ENCODE results near the gene MAGEB6B. TPM values are rescaled to one million over a fixed set of nuclear protein-coding genes. Genes with fewer than 3 reads are reported as not detected.
"Not testable (repeated sequence)": the region's sequence is repeated elsewhere in the genome, so short reads cannot be mapped to it uniquely, and the experiment has no call there.

MAGEB6B gene, protein sequence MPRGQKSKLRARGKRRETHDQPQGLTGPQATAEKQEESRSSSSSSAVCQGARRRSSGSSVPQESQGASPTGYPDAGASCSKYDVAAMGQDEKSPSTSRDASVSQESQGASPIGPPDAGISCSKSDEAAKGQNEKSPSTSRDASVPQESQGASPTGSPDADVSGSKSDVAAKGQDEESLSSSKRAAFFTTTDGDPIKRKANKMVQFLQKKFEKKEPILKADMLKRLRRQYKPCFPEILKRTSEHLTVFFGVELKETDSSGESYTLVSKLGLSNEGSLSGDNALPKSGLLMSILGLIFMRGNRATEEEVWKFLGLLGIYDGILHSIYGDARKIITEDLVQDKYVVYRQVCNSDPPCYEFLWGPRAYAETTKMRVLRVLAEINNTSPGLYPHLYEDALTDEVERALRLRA
- total RNA-seq (not detected), polyA plus RNA-seq (not detected)
- long read RNA-seq, donor 1: 0 reads
- long read RNA-seq, donor 2: 0 reads
- long read RNA-seq, donor 3: 0 reads
- long read RNA-seq, donor 4: 0 reads
- long read RNA-seq, donor 5: 0 reads
- long read RNA-seq, donor 6: 0 reads
- long read RNA-seq, donor 7: 0 reads
- long read RNA-seq, donor 8: 0 reads
- long read RNA-seq, donor 9: 0 reads
- long read RNA-seq, donor 10: 0 reads

GRCh38 chrX:26160301-26160700 is at the start of gene MAGEB6B:
TSS of gene MAGEB6B (plus strand) at chrX:26160601. CDS start at chrX:26160601, 0 bp downstream.
- DNase-seq (ENCODE audit: low read depth in 6 of 9, low spot score in 9 of 9): no peak
- Histone ChIP-seq H3K27me3 (ENCODE audit: control insufficient read depth in 2 of 2, insufficient read depth in 1 of 2, low read length in 1 of 2) (no peaks in the 10 kb centered on the region), H3K36me3 (ENCODE audit: control insufficient read depth in 2 of 2, insufficient read depth in 2 of 2, low read length in 1 of 2) (no peaks in the 10 kb centered on the region), H3K9me3 (ENCODE audit: control insufficient read depth in 2 of 2, insufficient read depth in 1 of 2, low read length in 1 of 2) (peaks cover 0 to 10% of the 10 kb centered on the region in 2 donors), H3K4me1 (ENCODE audit: control insufficient read depth in 2 of 2, insufficient read depth in 2 of 2, low read length in 2 of 2) (no peaks in the 10 kb centered on the region), H3K4me3 (ENCODE audit: low read length in 2 of 2) (no peak within 1 kb of the TSS), H3K27ac (ENCODE audit: low read depth in 1 of 2, low read length in 1 of 2) (no peak within 1 kb of the TSS)
- WGBS: 92% methylated on average over 10 of the region's 10 CpGs

DNA sequence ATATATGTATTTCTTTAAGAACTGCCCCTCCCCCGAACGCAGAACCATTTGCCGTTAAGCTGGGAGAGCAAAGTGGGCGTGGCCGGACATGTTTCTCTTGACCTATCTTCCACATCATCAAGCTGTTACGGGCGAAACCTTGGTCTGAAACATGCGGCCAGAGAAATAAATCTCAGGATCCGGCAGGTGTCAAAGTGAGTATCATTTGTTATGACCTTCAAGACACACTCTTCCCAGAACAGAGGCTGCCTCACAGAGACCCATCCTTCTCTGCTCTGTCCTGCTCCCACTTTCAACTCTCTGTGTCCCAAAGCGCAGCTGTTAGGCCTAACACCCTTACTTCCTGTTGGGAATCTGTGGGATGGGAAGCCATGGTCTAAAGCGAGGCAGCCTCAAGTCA is 22.1 kb upstream of the MAGEB6B start, which contains the start of gene MAGEB18:
MAGEB18 (plus strand) TSS at position 70 of the 400 bp plus-strand sequence. CDS start 643 bp downstream, outside the sequence.
- Histone ChIP-seq H3K27ac (ENCODE audit: low read depth in 1 of 2, low read length in 1 of 2) (no peak within 1 kb of the TSS), H3K4me1 (ENCODE audit: control insufficient read depth in 2 of 2, insufficient read depth in 2 of 2, low read length in 2 of 2) (no peaks in the 10 kb centered on the region), H3K4me3 (ENCODE audit: low read length in 2 of 2) (no peak within 1 kb of the TSS), H3K9me3 (ENCODE audit: control insufficient read depth in 2 of 2, insufficient read depth in 1 of 2, low read length in 1 of 2) (no peaks in the 10 kb centered on the region), H3K36me3 (ENCODE audit: control insufficient read depth in 2 of 2, insufficient read depth in 2 of 2, low read length in 1 of 2) (no peaks in the 10 kb centered on the region), H3K27me3 (ENCODE audit: control insufficient read depth in 2 of 2, insufficient read depth in 1 of 2, low read length in 1 of 2) (no peaks in the 10 kb centered on the region)
- DNase-seq (ENCODE audit: low read depth in 6 of 9, low spot score in 9 of 9): no peak
- 92% methylated on average over 11 of the region's 11 CpGs for WGBS

GRCh38 chrX:26146024-26146423 is 14.4 kb upstream of the MAGEB6B start:
- Histone ChIP-seq H3K27me3 (ENCODE audit: control insufficient read depth in 2 of 2, insufficient read depth in 1 of 2, low read length in 1 of 2) (no peaks in the 10 kb centered on the region), H3K9me3 (ENCODE audit: control insufficient read depth in 2 of 2, insufficient read depth in 1 of 2, low read length in 1 of 2) (peaks cover 0 to 8% of the 10 kb centered on the region in 2 donors), H3K4me1 (ENCODE audit: control insufficient read depth in 2 of 2, insufficient read depth in 2 of 2, low read length in 2 of 2) (no peaks in the 10 kb centered on the region), H3K4me3 (ENCODE audit: low read length in 2 of 2) (no peak overlapping the region), H3K27ac (ENCODE audit: low read depth in 1 of 2, low read length in 1 of 2) (no peak overlapping the region), H3K36me3 (ENCODE audit: control insufficient read depth in 2 of 2, insufficient read depth in 2 of 2, low read length in 1 of 2) (no peaks in the 10 kb centered on the region)
- WGBS: 50% methylated on average over 2 of the region's 2 CpGs
- DNase-seq (ENCODE audit: low read depth in 6 of 9, low spot score in 9 of 9): no peak

GRCh38 chrX:26192204-26192603 is 31.8 kb downstream of the MAGEB6B start, which contains the start of gene MAGEB6:
TSS of gene MAGEB6 (plus strand) at chrX:26192440. CDS start at chrX:26193847, 1,407 bp downstream.
- Histone ChIP-seq H3K27me3 (ENCODE audit: control insufficient read depth in 2 of 2, insufficient read depth in 1 of 2, low read length in 1 of 2) (no peaks in the 10 kb centered on the region), H3K27ac (ENCODE audit: low read depth in 1 of 2, low read length in 1 of 2) (no peak within 1 kb of the TSS), H3K9me3 (ENCODE audit: control insufficient read depth in 2 of 2, insufficient read depth in 1 of 2, low read length in 1 of 2) (peaks cover 0 to 13% of the 10 kb centered on the region in 2 donors), H3K4me1 (ENCODE audit: control insufficient read depth in 2 of 2, insufficient read depth in 2 of 2, low read length in 2 of 2) (no peaks in the 10 kb centered on the region), H3K4me3 (ENCODE audit: low read length in 2 of 2) (no peak within 1 kb of the TSS), H3K36me3 (ENCODE audit: control insufficient read depth in 2 of 2, insufficient read depth in 2 of 2, low read length in 1 of 2) (no peaks in the 10 kb centered on the region)
- no peak for DNase-seq (ENCODE audit: low read depth in 6 of 9, low spot score in 9 of 9)
- 90% methylated on average over 17 of the region's 17 CpGs for WGBS

DNA sequence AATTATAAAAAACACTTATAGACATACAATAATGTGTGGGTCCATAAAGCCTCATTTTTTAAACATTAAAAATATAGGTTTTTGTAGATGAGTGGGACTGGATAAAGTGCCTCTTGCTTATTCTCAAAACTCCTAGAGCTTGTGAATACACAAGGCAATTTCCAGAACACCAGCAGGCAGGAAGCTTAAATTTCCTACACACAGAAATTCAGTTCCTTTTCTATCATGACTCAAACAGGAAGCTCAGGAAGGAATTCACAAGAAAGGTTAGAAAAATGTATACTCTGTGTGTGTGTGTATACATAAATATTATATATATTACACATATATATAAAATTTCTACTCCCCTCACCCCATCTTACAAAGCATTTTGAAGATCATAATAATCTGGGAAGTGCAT is 43.2 kb downstream of the MAGEB6B start:
- no peak overlapping the region for H3K27ac ChIP-seq (ENCODE audit: low read depth in 1 of 2, low read length in 1 of 2)
- peaks cover 0 to 5% of the 10 kb centered on the region in 2 donors for H3K9me3 ChIP-seq (ENCODE audit: control insufficient read depth in 2 of 2, insufficient read depth in 1 of 2, low read length in 1 of 2)
- H3K4me1 ChIP-seq (ENCODE audit: control insufficient read depth in 2 of 2, insufficient read depth in 2 of 2, low read length in 2 of 2): no peaks in the 10 kb centered on the region
- no peaks in the 10 kb centered on the region for H3K27me3 ChIP-seq (ENCODE audit: control insufficient read depth in 2 of 2, insufficient read depth in 1 of 2, low read length in 1 of 2)
- no peak overlapping the region for H3K4me3 ChIP-seq (ENCODE audit: low read length in 2 of 2)
- DNase-seq (ENCODE audit: low read depth in 6 of 9, low spot score in 9 of 9): no peak
- no peaks in the 10 kb centered on the region for H3K36me3 ChIP-seq (ENCODE audit: control insufficient read depth in 2 of 2, insufficient read depth in 2 of 2, low read length in 1 of 2)

DNA sequence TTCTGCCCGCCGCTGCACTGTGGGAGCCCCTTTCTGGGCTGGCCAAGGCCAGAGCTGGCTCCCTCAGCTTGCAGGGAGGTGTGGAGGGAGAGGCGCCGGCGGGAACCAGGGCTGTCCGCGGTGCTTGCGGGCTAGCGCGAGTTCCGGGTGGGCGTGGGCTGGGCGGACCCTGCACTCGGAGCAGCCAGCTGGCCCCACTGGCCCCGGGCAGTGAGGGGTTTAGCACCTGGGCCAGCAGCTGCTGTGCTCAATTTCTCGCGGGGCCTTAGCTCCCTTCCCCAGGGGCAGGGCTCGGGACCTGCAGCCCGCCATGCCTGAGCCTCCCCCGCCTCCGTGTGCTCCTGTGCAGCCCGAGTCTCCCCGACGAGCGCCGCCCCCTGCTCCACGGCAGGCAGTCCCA is 44.3 kb downstream of the MAGEB6B start:
- H3K4me3 ChIP-seq (ENCODE audit: low read length in 2 of 2); H3K4me1 ChIP-seq (ENCODE audit: control insufficient read depth in 2 of 2, insufficient read depth in 2 of 2, low read length in 2 of 2); H3K27me3 ChIP-seq (ENCODE audit: control insufficient read depth in 2 of 2, insufficient read depth in 1 of 2, low read length in 1 of 2); H3K9me3 ChIP-seq (ENCODE audit: control insufficient read depth in 2 of 2, insufficient read depth in 1 of 2, low read length in 1 of 2); H3K27ac ChIP-seq (ENCODE audit: low read depth in 1 of 2, low read length in 1 of 2); H3K36me3 ChIP-seq (ENCODE audit: control insufficient read depth in 2 of 2, insufficient read depth in 2 of 2, low read length in 1 of 2); DNase-seq (ENCODE audit: low read depth in 6 of 9, low spot score in 9 of 9): not testable (repeated sequence)
- 97% methylated on average over 27 of the region's 27 CpGs for WGBS

GRCh38 chrX:26208012-26208411 is 47.6 kb downstream of the MAGEB6B start:
- no peak overlapping the region for H3K27ac ChIP-seq (ENCODE audit: low read depth in 1 of 2, low read length in 1 of 2)
- no peaks in the 10 kb centered on the region for H3K36me3 ChIP-seq (ENCODE audit: control insufficient read depth in 2 of 2, insufficient read depth in 2 of 2, low read length in 1 of 2)
- H3K4me3 ChIP-seq (ENCODE audit: low read length in 2 of 2): no peak overlapping the region
- WGBS: 81% methylated on average over 3 of the region's 3 CpGs
- no peak for DNase-seq (ENCODE audit: low read depth in 6 of 9, low spot score in 9 of 9)
- no peaks in the 10 kb centered on the region for H3K27me3 ChIP-seq (ENCODE audit: control insufficient read depth in 2 of 2, insufficient read depth in 1 of 2, low read length in 1 of 2)
- H3K9me3 ChIP-seq (ENCODE audit: control insufficient read depth in 2 of 2, insufficient read depth in 1 of 2, low read length in 1 of 2): no peaks in the 10 kb centered on the region
- no peaks in the 10 kb centered on the region for H3K4me1 ChIP-seq (ENCODE audit: control insufficient read depth in 2 of 2, insufficient read depth in 2 of 2, low read length in 2 of 2)

Other genes starting within 250 kb of the MAGEB6B start
- gene MAGEB18, start 22.3 kb upstream of the MAGEB6B start, total RNA-seq: not detected
- not detected for gene MAGEB18, start 22.3 kb upstream of the MAGEB6B start, polyA plus RNA-seq
- gene MAGEB6, start 31.8 kb downstream of the MAGEB6B start, total RNA-seq: not detected
- not detected for gene MAGEB6, start 31.8 kb downstream of the MAGEB6B start, polyA plus RNA-seq
- gene MAGEB5, start 55.6 kb downstream of the MAGEB6B start, total RNA-seq: not detected
- gene MAGEB5, start 55.6 kb downstream of the MAGEB6B start, polyA plus RNA-seq: not detected